Neutrophil (primary cell): ENCODE measurements around the gene B4GALNT3.

Experiments used
- H3K27ac ChIP-seq: fragments of 200-600 bp; sonication (generic); 2 replicates; pipeline ENCODE4 v1.5.1; 2016; ENCODE audit warnings: mild to moderate bottlenecking, moderate library complexity
- H3K27me3 ChIP-seq: fragments of 200-600 bp; sonication (generic); 2 replicates; pipeline ENCODE4 v1.6.0; 2016; ENCODE audit warnings: mild to moderate bottlenecking
- H3K36me3 ChIP-seq: fragments of 200-600 bp; sonication (generic); 2 replicates; pipeline ENCODE4 v1.5.1; 2017
- H3K4me1 ChIP-seq, 2 experiments: fragments of 200-600 bp in 1 of 2; sonication (generic) in 1 of 2; 1 replicate in 1 of 2; 2 replicates in 1 of 2; pipeline versions ENCODE4 v1.5.1 to v1.6.1; 2013 to 2016; ENCODE audit warnings: low read depth in 1 of 2, low read length in 1 of 2, mild to moderate bottlenecking in 1 of 2, moderate library complexity in 1 of 2; ENCODE audit not compliant: control insufficient read depth in 1 of 2, insufficient read depth in 1 of 2
- H3K4me3 ChIP-seq, 2 experiments: fragments of 200-600 bp in 1 of 2; sonication (generic) in 1 of 2; 1 replicate in 1 of 2; 2 replicates in 1 of 2; pipeline ENCODE4 v1.5.1; 2013 to 2016; ENCODE audit warnings: low read depth in 1 of 2, low read length in 1 of 2, mild to moderate bottlenecking in 1 of 2, moderate library complexity in 1 of 2
- H3K9me3 ChIP-seq: fragments of 200-600 bp; sonication (generic); 2 replicates; pipeline ENCODE4 v1.5.1; 2016
- CTCF ChIP-seq: fragments of 200-600 bp; sonication (generic); IDR thresholded peaks from 2 replicates; pipeline ENCODE4 v1.5.1; 2016; ENCODE audit warnings: antibody characterized with exemption

Gene B4GALNT3

GRCh38 chr12:534216-534615 is 74.5 kb downstream of the B4GALNT3 start:
- Histone ChIP-seq H3K27me3 (no peaks in the 10 kb centered on the region), H3K27ac (no peak overlapping the region), H3K4me1 (peaks cover 8 to 10% of the 10 kb centered on the region in 2 experiments), H3K36me3 (no peaks in the 10 kb centered on the region), H3K9me3 (peaks cover 8% of the 10 kb centered on the region), H3K4me3 (no peak overlapping the region)
- TF ChIP-seq CTCF: no peak

- TF ChIP-seq CTCF: no peak
- peaks cover 9 to 10% of the 10 kb centered on the region in 2 experiments for H3K4me1 ChIP-seq
- H3K9me3 ChIP-seq: peaks cover 4% of the 10 kb centered on the region
- no peak overlapping the region for H3K27ac ChIP-seq
- no peaks in the 10 kb centered on the region for H3K27me3 ChIP-seq
- no peaks in the 10 kb centered on the region for H3K36me3 ChIP-seq
- H3K4me3 ChIP-seq: no peak overlapping the region
Observed at GRCh38 chr12:535396-535795, 75.7 kb downstream of the B4GALNT3 start.

GRCh38 chr12:536751-537245 is 77.1 kb downstream of the B4GALNT3 start:
- no peak overlapping the region for H3K27ac ChIP-seq
- peaks cover 10% of the 10 kb centered on the region in 2 experiments for H3K4me1 ChIP-seq
- H3K9me3 ChIP-seq: no peaks in the 10 kb centered on the region
- no peaks in the 10 kb centered on the region for H3K27me3 ChIP-seq
- TF ChIP-seq CTCF: no peak
- H3K4me3 ChIP-seq: no peak overlapping the region
- no peaks in the 10 kb centered on the region for H3K36me3 ChIP-seq

- H3K36me3 ChIP-seq: no peaks in the 10 kb centered on the region
- H3K27me3 ChIP-seq: no peaks in the 10 kb centered on the region
- H3K27ac ChIP-seq: no peak overlapping the region
- H3K9me3 ChIP-seq: no peaks in the 10 kb centered on the region
- no peak for TF ChIP-seq CTCF
- H3K4me3 ChIP-seq: no peak overlapping the region
- H3K4me1 ChIP-seq: peaks cover 19 to 20% of the 10 kb centered on the region in 2 experiments
Observed at GRCh38 chr12:537772-538171, 78.0 kb downstream of the B4GALNT3 start.

- Histone ChIP-seq H3K27ac (no peak overlapping the region), H3K27me3 (no peaks in the 10 kb centered on the region), H3K9me3 (no peaks in the 10 kb centered on the region), H3K36me3 (no peaks in the 10 kb centered on the region), H3K4me3 (no peak overlapping the region), H3K4me1 (peaks cover 25% of the 10 kb centered on the region in 2 experiments)
- TF ChIP-seq CTCF: no peak
Observed at GRCh38 chr12:538731-539539, 79.2 kb downstream of the B4GALNT3 start.
